Astrocyte of the spinal cord (primary cell): ENCODE data around the gene KCNMB1.

Source experiments
- DNase-seq: peaks from one replicate; pipeline ENCODE4 v3.0.0; 2011; ENCODE audit warnings: low read depth, low spot score
- H3K4me3 ChIP-seq: 2 replicates; pipeline ENCODE4 v1.5.1; 2011; ENCODE audit warnings: low read depth, mild to moderate bottlenecking, low read length, moderate library complexity
- CTCF ChIP-seq: IDR thresholded peaks from 2 replicates; pipeline ENCODE4 v1.5.1; 2012; ENCODE audit warnings: low read depth, mild to moderate bottlenecking, low read length, inconsistent platforms
- in situ Hi-C: cut with HindIII; loops from 2 replicates; pipeline ENCODE4 v1.10.0; 2017; ENCODE audit warnings: low sequenced_read_pairs

Gene KCNMB1

DNA sequence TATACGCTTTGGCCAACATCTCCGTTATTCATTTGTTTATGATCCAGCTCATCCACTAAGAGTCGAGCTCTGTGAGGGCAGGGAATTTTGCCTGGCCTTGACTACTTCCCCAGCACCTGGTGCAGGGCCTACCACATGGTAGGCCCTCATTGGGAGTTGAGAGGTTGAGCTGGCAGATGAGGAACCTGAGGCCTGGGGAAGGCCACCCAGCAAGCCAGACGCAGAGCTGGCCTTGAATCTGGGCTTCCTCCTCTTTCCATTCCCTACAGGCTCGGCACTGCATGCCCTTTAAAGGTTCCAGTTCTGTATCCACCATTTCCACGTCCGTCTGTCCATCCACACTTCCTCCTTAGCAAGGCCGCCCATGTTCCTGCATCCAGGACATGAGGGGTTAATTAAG is 24.2 kb downstream of the KCNMB1 start:
- no peak for TF ChIP-seq CTCF
- no peak for DNase-seq
- in situ Hi-C loops = no loop called here
- H3K4me3 ChIP-seq = no peak overlapping the region

DNA sequence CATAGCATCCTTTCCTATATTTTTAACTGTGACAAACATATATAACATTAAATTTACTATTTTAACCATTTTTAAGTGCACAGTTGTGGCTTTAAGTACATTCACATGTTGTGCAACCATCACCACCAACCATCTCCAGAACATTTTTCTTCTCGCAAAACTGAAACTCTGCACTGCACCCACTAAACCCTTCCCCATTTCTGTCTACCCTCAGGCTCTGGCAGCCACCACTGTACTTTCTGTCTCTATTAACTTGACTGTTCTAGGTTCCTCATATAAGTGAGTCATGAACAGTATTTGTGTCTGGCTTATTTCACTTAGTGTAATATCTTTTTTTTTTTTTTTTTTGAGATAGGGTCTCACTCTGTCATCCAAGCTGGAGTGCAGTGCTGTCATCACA is 25.5 kb downstream of the KCNMB1 start:
- DNase-seq = no peak
- TF ChIP-seq CTCF = no peak
- in situ Hi-C loops = no loop called here
- H3K4me3 ChIP-seq = no peak overlapping the region

DNA sequence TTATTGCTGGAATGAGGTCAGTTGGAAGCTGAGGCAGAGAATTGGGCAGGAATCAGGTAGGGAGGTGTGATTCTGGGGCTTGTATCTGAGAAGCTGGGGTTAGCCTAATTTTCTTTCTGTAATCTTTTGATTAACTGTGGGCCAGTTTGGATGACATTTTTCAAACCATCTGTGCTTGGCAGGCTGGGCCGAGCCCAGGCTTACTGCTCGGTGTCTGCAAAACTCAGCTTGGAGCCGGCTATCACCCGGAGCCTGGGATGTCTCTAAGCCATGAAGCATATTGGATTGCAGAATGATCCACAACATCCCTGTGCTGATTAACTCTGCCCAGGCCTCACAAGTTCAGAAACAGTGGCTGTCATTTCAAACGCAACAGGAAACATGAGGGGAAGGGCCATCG is 26.5 kb downstream of the KCNMB1 start:
- DNase-seq = no peak
- no peak for TF ChIP-seq CTCF
- H3K4me3 ChIP-seq = no peak overlapping the region
- in situ Hi-C loops = no loop called here

GRCh38 chr5:170362102-170362501 is 27.1 kb downstream of the KCNMB1 start:
- no peak overlapping the region for H3K4me3 ChIP-seq
- no peak for DNase-seq
- in situ Hi-C loops = no loop called here
- TF ChIP-seq CTCF = no peak

DNA sequence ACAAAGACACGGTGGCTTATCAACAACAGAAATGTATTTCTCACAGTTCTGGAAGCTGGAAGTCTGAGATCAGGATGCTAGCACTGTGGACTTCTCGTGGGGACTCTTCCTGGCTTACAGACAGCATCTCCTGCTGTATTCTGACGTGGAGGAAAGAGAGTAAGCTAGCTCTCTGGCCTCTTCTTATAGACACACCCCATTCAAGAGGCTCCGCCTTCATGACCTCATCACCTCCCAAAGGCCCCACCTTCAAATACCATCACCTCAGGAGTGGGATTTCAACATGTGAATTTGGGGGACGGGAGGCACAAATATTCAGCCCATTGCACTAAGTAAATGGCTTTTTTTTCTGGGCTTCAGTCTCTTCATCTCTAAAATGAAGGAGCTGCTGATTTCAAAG is 27.6 kb downstream of the KCNMB1 start:
- no peak for TF ChIP-seq CTCF
- no peak for DNase-seq
- in situ Hi-C loops = no loop called here
- H3K4me3 ChIP-seq = no peak overlapping the region

GRCh38 chr5:170361116-170361515 is 28.1 kb downstream of the KCNMB1 start:
- no peak for TF ChIP-seq CTCF
- H3K4me3 ChIP-seq = no peak overlapping the region
- in situ Hi-C loops = no loop called here
- DNase-seq = no peak

GRCh38 chr5:170360709-170361108 is 28.5 kb downstream of the KCNMB1 start:
- in situ Hi-C loops = no loop called here
- no peak overlapping the region for H3K4me3 ChIP-seq
- no peak for TF ChIP-seq CTCF
- no peak for DNase-seq
